K562 (cell line): ENCODE results near the gene VAC14. TPM values are rescaled to one million over a fixed set of nuclear protein-coding genes. Genes with fewer than 3 reads are reported as not detected.

Experiments
- BHLHE40 ChIP-seq: IDR thresholded peaks from 2 replicates; pipeline ENCODE4 v1.6.1; 2011; ENCODE audit warnings: low read length, improper control_type of control experiment
- C11orf30 ChIP-seq: fragments of 450-650 bp; IDR thresholded peaks from 2 replicates; pipeline ENCODE4 v1.6.1; 2016; ENCODE audit warnings: low read depth, mild to moderate bottlenecking
- EZH2 ChIP-seq: IDR thresholded peaks from 2 replicates; pipeline ENCODE4 v1.6.1; 2012; ENCODE audit warnings: low read depth, mild to moderate bottlenecking, inconsistent platforms, low read length, borderline replicate concordance
- HNRNPL ChIP-seq: fragments of 200-400 bp; formaldehyde crosslinking; IDR thresholded peaks from 2 replicates; pipeline ENCODE4 v1.6.1; 2017; ENCODE audit warnings: low read depth, mild to moderate bottlenecking, low read length
- KDM4B ChIP-seq, 2 experiments: fragments of 450-650 bp in 1 of 2; sonication (generic) in 1 of 2; IDR thresholded peaks; 2 replicates each; pipeline ENCODE4 v1.6.1; 2016 to 2017; ENCODE audit warnings: borderline replicate concordance in 2 of 2, antibody characterized with exemption in 1 of 2, low read depth in 1 of 2, mild to moderate bottlenecking in 1 of 2
- RAD21 ChIP-seq, 2 experiments: fragments of 250-450 bp in 1 of 2; fragments of 450-650 bp in 1 of 2; sonication (Bioruptor Pico) in 1 of 2; formaldehyde crosslinking in 1 of 2; IDR thresholded peaks in 1 of 2; conservative IDR thresholded peaks in 1 of 2; 2 replicates each; pipeline versions ENCODE4 v1.4.0 to v1.8.0; 2020 to 2022; ENCODE audit warnings: mild to moderate bottlenecking in 2 of 2, moderate library complexity in 1 of 2
- SLC30A9 ChIP-seq: fragments of 250-450 bp; sonication (Bioruptor Pico); IDR thresholded peaks from 2 replicates; pipeline ENCODE4 v1.8.0; 2022; ENCODE audit warnings: mild to moderate bottlenecking, moderate library complexity
- SMAD1 ChIP-seq: fragments of 150-350 bp; IDR thresholded peaks from 2 replicates; pipeline ENCODE4 v1.6.1; 2014; ENCODE audit warnings: low read length, low read depth; ENCODE audit not compliant: partially characterized antibody
- SNIP1 ChIP-seq: fragments of 450-650 bp; IDR thresholded peaks from 2 replicates; pipeline ENCODE4 v1.7.1; 2017; ENCODE audit warnings: low read depth, mild to moderate bottlenecking
- ZNF24 ChIP-seq: fragments of 450-650 bp; IDR thresholded peaks from 2 replicates; pipeline ENCODE4 v1.6.1; 2016
- ZNF449 ChIP-seq: fragments of 250-450 bp; sonication (Bioruptor Pico); IDR thresholded peaks from 2 replicates; pipeline ENCODE4 v1.8.0; 2022; ENCODE audit warnings: moderate library complexity, mild to moderate bottlenecking, inconsistent platforms
- ZNF668 ChIP-seq: fragments of 250-450 bp; sonication (Bioruptor Pico); IDR thresholded peaks from 2 replicates; pipeline ENCODE4 v1.8.0; 2022; ENCODE audit warnings: mild to moderate bottlenecking, inconsistent platforms
- polyA plus RNA-seq, 8 experiments: library from polyadenylated mRNA; depleted of rRNA in 4 of 8; stranded (reverse) in 5 of 8; unstranded in 3 of 8; fragments of >200 nt; fragmentation: Nextera tagmentation in 2 of 8; fragmentation: Illumina TruSeq in 1 of 8; extraction: Ambion mirVana in 2 of 8; extraction: Trizol in 1 of 8; gene quantifications; 2 replicates each; pipeline versions ENCODE4 v1.2.1 to v1.2.3, GENCODE V29; 2011 to 2014; ENCODE audit warnings: inconsistent platforms in 1 of 8, missing spikeins in 1 of 8
- total RNA-seq, 7 experiments: library from RNA; depleted of rRNA in 6 of 7; stranded (reverse); fragments of >200 nt in 6 of 7; fragmentation: Illumina TruSeq in 2 of 7; extraction: Trizol in 2 of 7; gene quantifications; 2 replicates each; pipeline versions ENCODE4 v1.2.1 to v1.2.3, GENCODE V29; 2011 to 2021; ENCODE audit warnings: low replicate concordance in 1 of 7
- TF ChIP-seq, protein P1 (sequence below): sonication (generic); formaldehyde crosslinking; IDR thresholded peaks from 2 replicates; pipeline ENCODE4 v1.8.1; 2023; ENCODE audit warnings: mild to moderate bottlenecking, missing genetic modification reagents, moderate library complexity
- TF ChIP-seq, protein P2 (sequence below): fragments of 250-450 bp; sonication (Bioruptor Pico); IDR thresholded peaks from 2 replicates; pipeline ENCODE4 v1.4.0; 2020; ENCODE audit warnings: mild to moderate bottlenecking, moderate library complexity
- TF ChIP-seq, protein P3 (sequence below), 2 experiments: fragments of 450-650 bp; formaldehyde crosslinking in 1 of 2; IDR thresholded peaks; 2 replicates each; pipeline versions ENCODE4 v1.4.0 to v1.6.1; 2014 to 2020; ENCODE audit warnings: mild to moderate bottlenecking in 2 of 2, borderline replicate concordance in 1 of 2, low read depth in 1 of 2

VAC14 gene
- total and polyA plus RNA-seq, 9 of the 15 experiments (the other 6 are each of a cell fraction or from before 2014, with no cell fraction given): 1.3 to 41.6 (median 26.6) TPM

GRCh38 chr16:70746708-70747424 is 54.1 kb downstream of the VAC14 start (continued):
- TF ChIP-seq, protein P1, sequence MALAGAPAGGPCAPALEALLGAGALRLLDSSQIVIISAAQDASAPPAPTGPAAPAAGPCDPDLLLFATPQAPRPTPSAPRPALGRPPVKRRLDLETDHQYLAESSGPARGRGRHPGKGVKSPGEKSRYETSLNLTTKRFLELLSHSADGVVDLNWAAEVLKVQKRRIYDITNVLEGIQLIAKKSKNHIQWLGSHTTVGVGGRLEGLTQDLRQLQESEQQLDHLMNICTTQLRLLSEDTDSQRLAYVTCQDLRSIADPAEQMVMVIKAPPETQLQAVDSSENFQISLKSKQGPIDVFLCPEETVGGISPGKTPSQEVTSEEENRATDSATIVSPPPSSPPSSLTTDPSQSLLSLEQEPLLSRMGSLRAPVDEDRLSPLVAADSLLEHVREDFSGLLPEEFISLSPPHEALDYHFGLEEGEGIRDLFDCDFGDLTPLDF (CRISPR knock-in tag): no peak
- TF ChIP-seq ZNF668 (CRISPR knock-in tag): no peak
- TF ChIP-seq, protein P2, sequence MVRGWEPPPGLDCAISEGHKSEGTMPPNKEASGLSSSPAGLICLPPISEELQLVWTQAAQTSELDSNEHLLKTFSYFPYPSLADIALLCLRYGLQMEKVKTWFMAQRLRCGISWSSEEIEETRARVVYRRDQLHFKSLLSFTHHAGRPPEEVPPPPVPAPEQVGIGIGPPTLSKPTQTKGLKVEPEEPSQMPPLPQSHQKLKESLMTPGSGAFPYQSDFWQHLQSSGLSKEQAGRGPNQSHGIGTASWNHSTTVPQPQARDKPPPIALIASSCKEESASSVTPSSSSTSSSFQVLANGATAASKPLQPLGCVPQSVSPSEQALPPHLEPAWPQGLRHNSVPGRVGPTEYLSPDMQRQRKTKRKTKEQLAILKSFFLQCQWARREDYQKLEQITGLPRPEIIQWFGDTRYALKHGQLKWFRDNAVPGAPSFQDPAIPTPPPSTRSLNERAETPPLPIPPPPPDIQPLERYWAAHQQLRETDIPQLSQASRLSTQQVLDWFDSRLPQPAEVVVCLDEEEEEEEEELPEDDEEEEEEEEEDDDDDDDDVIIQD (CRISPR knock-in tag): no peak
- TF ChIP-seq ZNF24: no peak
- no peak for TF ChIP-seq ZNF449 (CRISPR knock-in tag)
- TF ChIP-seq SNIP1: no peak
- no peak for TF ChIP-seq SLC30A9 (CRISPR knock-in tag)
- peak; percentile 89 for TF ChIP-seq C11orf30
- TF ChIP-seq SMAD1: no peak
- TF ChIP-seq RAD21 (CRISPR knock-in tag; conservative IDR thresholded peaks at IDR 0.05 in 1 of 2, IDR thresholded peaks at IDR 0.05 in 1 of 2): no peak
- TF ChIP-seq BHLHE40: peak; percentile 3; the same call in 1 of the 2 replicates
- TF ChIP-seq EZH2: no peak
- no peak for TF ChIP-seq HNRNPL
- TF ChIP-seq, protein P3, sequence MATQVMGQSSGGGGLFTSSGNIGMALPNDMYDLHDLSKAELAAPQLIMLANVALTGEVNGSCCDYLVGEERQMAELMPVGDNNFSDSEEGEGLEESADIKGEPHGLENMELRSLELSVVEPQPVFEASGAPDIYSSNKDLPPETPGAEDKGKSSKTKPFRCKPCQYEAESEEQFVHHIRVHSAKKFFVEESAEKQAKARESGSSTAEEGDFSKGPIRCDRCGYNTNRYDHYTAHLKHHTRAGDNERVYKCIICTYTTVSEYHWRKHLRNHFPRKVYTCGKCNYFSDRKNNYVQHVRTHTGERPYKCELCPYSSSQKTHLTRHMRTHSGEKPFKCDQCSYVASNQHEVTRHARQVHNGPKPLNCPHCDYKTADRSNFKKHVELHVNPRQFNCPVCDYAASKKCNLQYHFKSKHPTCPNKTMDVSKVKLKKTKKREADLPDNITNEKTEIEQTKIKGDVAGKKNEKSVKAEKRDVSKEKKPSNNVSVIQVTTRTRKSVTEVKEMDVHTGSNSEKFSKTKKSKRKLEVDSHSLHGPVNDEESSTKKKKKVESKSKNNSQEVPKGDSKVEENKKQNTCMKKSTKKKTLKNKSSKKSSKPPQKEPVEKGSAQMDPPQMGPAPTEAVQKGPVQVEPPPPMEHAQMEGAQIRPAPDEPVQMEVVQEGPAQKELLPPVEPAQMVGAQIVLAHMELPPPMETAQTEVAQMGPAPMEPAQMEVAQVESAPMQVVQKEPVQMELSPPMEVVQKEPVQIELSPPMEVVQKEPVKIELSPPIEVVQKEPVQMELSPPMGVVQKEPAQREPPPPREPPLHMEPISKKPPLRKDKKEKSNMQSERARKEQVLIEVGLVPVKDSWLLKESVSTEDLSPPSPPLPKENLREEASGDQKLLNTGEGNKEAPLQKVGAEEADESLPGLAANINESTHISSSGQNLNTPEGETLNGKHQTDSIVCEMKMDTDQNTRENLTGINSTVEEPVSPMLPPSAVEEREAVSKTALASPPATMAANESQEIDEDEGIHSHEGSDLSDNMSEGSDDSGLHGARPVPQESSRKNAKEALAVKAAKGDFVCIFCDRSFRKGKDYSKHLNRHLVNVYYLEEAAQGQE (IDR thresholded peaks at IDR 0.05; ENCODE audit: borderline replicate concordance): peak; percentile 7; the same call in 1 of the 2 replicates
- TF ChIP-seq, protein P3 (CRISPR knock-in tag; IDR thresholded peaks at IDR 0.05; ENCODE audit: low read depth): no peak
- peak in 1 of 2 experiments; percentile 87; a peak in 1 of 4 replicates for TF ChIP-seq KDM4B (IDR thresholded peaks at IDR 0.05; ENCODE audit: borderline replicate concordance in 2 of 2, low read depth in 1 of 2)
